Gastroesophageal sphincter (tissue), 3 donors: ENCODE results near the gene GPR12.

Experiments
- CTCF ChIP-seq, 4 experiments: fragments of 200-600 bp in 2 of 4; fragments of 450-650 bp in 2 of 4; sonication (generic) in 1 of 4; IDR thresholded peaks; one replicate each; pipeline ENCODE4 v1.5.1; 2017 to 2019; ENCODE audit warnings: antibody characterized with exemption in 4 of 4, mild to moderate bottlenecking in 2 of 4, moderate library complexity in 2 of 4
- POLR2AphosphoS5 ChIP-seq: sonication (generic); formaldehyde crosslinking; IDR thresholded peaks from one replicate; pipeline ENCODE4 v1.6.1; 2017; ENCODE audit warnings: antibody characterized with exemption

GRCh38 chr13:26718146-26718545, 42.4 kb downstream of the GPR12 start:
- TF ChIP-seq POLR2AphosphoS5 = no peak
- no peak for TF ChIP-seq CTCF (IDR thresholded peaks at IDR 0.05)
